Right lobe of liver (tissue), 6 donors: Measurements from ENCODE around the gene ARID3B. TPM values are rescaled to one million over a fixed set of nuclear protein-coding genes. Genes with fewer than 3 reads are reported as not detected.

Experiments
- ATAC-seq, 4 donors: fragments of 200-7000 bp; cut with Tn5 transposase; one replicate each; pipeline ENCODE4 v1.9.1; 2020; ENCODE audit warnings: mild to moderate bottlenecking in 4 of 4, moderate library complexity in 4 of 4
- DNase-seq, 3 donors: peaks; one replicate each; pipeline ENCODE4 v3.0.0-alpha.2; 2020
- H3K27ac ChIP-seq, 3 donors: fragments of 200-600 bp; one replicate each; pipeline ENCODE4 v1.8.0; 2022
- H3K27me3 ChIP-seq, 2 donors: fragments of 200-600 bp; one replicate each; pipeline ENCODE4 v1.8.0; 2022
- H3K36me3 ChIP-seq, 4 donors: fragments of 200-600 bp; sonication (generic) in 1 of 4; one replicate each; pipeline versions ENCODE4 v1.5.1 to v1.8.0; 2017 to 2022; ENCODE audit warnings: control low read depth in 1 of 4
- H3K4me1 ChIP-seq, 4 donors: fragments of 200-600 bp; sonication (generic) in 1 of 4; one replicate each; pipeline versions ENCODE4 v1.5.1 to v1.8.0; 2017 to 2022; ENCODE audit warnings: control low read depth in 1 of 4
- H3K4me3 ChIP-seq, 3 donors: fragments of 200-600 bp; one replicate each; pipeline ENCODE4 v1.8.0; 2022
- H3K9me3 ChIP-seq, 4 donors: fragments of 200-600 bp; sonication (generic) in 1 of 4; one replicate each; pipeline versions ENCODE4 v1.5.1 to v1.8.0; 2017 to 2022; ENCODE audit warnings: control low read depth in 1 of 4
- POLR2A ChIP-seq: fragments of 450-650 bp; IDR thresholded peaks from one replicate; pipeline ENCODE4 v1.6.1; 2017; ENCODE audit warnings: antibody characterized with exemption, mild to moderate bottlenecking
- WGBS: methylation state at CpG from one replicate; pipeline ENCODE4 v1.1.6; 2018; ENCODE audit warnings: low coverage, low lambda C conversion rate; ENCODE audit not compliant: insufficient coverage; ENCODE audit errors: missing lambda C conversion rate; 5-methylcytosine and 5-hydroxymethylcytosine counted together
- intact Hi-C, 2 donors: fragments of 100-400 bp; cut with DNase I; formaldehyde crosslinking; loops; one replicate each; pipeline versions ENCODE4 v1.11.2 to v1.14.1; 2022
- total RNA-seq, 6 experiments: library from RNA; depleted of rRNA in 2 of 6; stranded (reverse); fragments of >200 nt in 2 of 6; fragmentation: NEBNext Ultra II Directional in 3 of 6; extraction: Animal tissue kit (Norgen Biotek cat#: 25700) in 3 of 6; gene quantifications; one replicate each; pipeline versions ENCODE4 v1.1.0 to v1.2.4, GENCODE V29; 2016 to 2023
- TF ChIP-seq, protein P1 (sequence below), 4 donors: fragments of 200-600 bp in 3 of 4; fragments of 450-650 bp in 1 of 4; IDR thresholded peaks; one replicate each; pipeline versions ENCODE4 v1.5.1 to v1.8.0; 2016 to 2022; ENCODE audit warnings: antibody characterized with exemption in 4 of 4, mild to moderate bottlenecking in 2 of 4
- donor health status: DM: no; HTN: yes; CAD: no.
- donor health status: DM: no; HTN: no; CAD: no.
- donor health status: DM: no; HTN: no; CAD: no.
- donor health status: DM: no; HTN: yes; CAD: no.
- donor health status: DM: no; HTN: yes; CAD: no.

The ARID3B gene
- total RNA-seq, 6 experiments from 2014 or later: 1.5 to 3.2 (median 2.3) TPM

- intact Hi-C loops: loop anchor here (10.0 kb wide), 2 partner anchors 72 to 242 kb away; partner anchors contain the start of gene ARID3B (in 1 of the 2)
- Histone ChIP-seq H3K4me1 (peaks cover 0 to 31% (median 5%) of the 10 kb centered on the region in 4 donors), H3K9me3 (no peaks in the 10 kb centered on the region), H3K27ac (peak overlapping the region; percentile 91 to 99 (median 92)), H3K4me3 (peak overlapping the region; percentile 94 to 99 (median 98)), H3K36me3 (peaks cover 0 to 26% (median 11%) of the 10 kb centered on the region in 4 donors), H3K27me3 (no peaks in the 10 kb centered on the region)
- DNase-seq (peak; percentile 92), ATAC-seq (peak; percentile 1 to 33 (median 16))
- 0% methylated on average over 10 of the region's 18 CpGs for WGBS
- TF ChIP-seq POLR2A: peak; percentile 8
- TF ChIP-seq, protein P1, sequence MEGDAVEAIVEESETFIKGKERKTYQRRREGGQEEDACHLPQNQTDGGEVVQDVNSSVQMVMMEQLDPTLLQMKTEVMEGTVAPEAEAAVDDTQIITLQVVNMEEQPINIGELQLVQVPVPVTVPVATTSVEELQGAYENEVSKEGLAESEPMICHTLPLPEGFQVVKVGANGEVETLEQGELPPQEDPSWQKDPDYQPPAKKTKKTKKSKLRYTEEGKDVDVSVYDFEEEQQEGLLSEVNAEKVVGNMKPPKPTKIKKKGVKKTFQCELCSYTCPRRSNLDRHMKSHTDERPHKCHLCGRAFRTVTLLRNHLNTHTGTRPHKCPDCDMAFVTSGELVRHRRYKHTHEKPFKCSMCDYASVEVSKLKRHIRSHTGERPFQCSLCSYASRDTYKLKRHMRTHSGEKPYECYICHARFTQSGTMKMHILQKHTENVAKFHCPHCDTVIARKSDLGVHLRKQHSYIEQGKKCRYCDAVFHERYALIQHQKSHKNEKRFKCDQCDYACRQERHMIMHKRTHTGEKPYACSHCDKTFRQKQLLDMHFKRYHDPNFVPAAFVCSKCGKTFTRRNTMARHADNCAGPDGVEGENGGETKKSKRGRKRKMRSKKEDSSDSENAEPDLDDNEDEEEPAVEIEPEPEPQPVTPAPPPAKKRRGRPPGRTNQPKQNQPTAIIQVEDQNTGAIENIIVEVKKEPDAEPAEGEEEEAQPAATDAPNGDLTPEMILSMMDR (IDR thresholded peaks at IDR 0.05): no peak
Observed at GRCh38 chr15:74616366-74616939, 75.4 kb downstream of the ARID3B start.

DNA sequence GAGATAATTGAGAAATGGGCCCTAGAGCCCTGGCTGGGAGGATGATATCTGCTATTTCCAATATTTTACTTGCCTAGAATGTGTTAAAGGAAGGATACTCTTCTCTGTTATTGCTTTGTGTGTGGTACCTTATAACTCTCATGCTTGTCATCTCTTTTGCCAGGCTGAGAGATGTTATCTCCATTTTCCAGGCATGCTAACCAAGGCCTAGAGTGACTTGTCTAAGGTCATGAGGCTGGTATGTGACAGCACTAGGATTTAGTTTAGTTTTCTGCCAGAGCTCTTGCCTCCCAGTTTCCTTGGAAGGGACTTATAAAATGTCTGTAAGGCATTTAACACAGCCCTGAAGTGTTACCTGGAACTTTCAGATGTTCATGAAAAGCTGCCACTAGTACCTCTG lies 76.0 kb downstream of the ARID3B start:
- peaks cover 0 to 32% (median 13%) of the 10 kb centered on the region in 4 donors for H3K36me3 ChIP-seq
- peak overlapping the region; percentile 94 to 99 (median 98) for H3K4me3 ChIP-seq
- DNase-seq: no peak
- TF ChIP-seq, protein P1 (IDR thresholded peaks at IDR 0.05): no peak
- no peak for TF ChIP-seq POLR2A
- intact Hi-C loops: loop anchor here (10.0 kb wide), 2 partner anchors 72 to 242 kb away; partner anchors contain the start of gene ARID3B (in 1 of the 2)
- ATAC-seq: no peak
- peak overlapping the region in 2 of 3 donors; percentile 91 to 99 for H3K27ac ChIP-seq
- H3K27me3 ChIP-seq: no peaks in the 10 kb centered on the region
- peaks cover 0 to 31% (median 5%) of the 10 kb centered on the region in 4 donors for H3K4me1 ChIP-seq
- H3K9me3 ChIP-seq: no peaks in the 10 kb centered on the region

DNA sequence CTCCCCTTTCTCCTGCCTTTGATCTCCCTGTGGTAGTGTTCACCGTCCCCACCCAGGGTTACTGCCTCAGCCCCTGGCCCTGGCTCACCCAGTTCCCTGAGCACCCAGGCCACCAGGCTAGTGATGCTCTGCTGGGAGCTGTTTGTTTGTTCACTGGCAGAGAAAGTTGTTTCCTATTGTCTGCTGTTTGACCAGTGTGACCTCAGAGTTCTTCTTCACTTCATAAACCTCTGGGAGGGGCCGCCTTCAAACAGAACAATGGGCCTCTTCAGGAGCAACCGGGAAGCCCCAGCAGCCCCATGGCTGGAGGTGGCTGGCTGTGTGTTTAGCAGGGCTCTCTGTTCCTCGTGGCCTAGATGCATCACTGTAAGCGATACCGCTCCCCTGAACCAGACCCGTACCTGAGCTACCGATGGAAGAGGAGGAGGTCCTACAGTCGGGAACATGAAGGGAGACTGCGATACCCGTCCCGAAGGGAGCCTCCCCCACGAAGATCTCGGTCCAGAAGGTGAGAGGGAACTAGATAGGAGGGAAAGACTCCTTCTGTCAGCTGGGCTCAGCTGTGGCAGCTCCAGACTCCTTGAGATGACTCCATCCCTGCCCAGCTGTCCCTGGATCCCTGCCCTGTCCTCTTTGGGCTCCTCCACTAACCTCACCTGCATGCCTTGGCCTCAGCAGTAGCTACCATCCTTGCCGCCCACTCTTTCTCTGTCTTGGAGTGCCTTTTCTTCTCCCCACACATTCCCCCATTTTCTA lies 78.0 kb downstream of the ARID3B start:
- Histone ChIP-seq H3K9me3 (no peaks in the 10 kb centered on the region), H3K27me3 (no peaks in the 10 kb centered on the region), H3K36me3 (peaks cover 7 to 52% (median 29%) of the 10 kb centered on the region in 4 donors), H3K4me1 (peaks cover 0 to 31% (median 5%) of the 10 kb centered on the region in 4 donors), H3K27ac (no peak overlapping the region), H3K4me3 (no peak overlapping the region)
- 67% methylated on average over 2 of the region's 15 CpGs for WGBS
- intact Hi-C loops: loop anchor here (10.0 kb wide), 2 partner anchors 74 to 244 kb away; partner anchors contain the start of gene ARID3B (in 1 of the 2)
- ATAC-seq (no peak), DNase-seq (peak in 1 of 3 donors; percentile 31)
- TF ChIP-seq, protein P1 (IDR thresholded peaks at IDR 0.05): no peak
- no peak for TF ChIP-seq POLR2A

- no peak overlapping the region for H3K27ac ChIP-seq
- DNase-seq: peak in 1 of 3 donors; percentile 57
- intact Hi-C loops: loop anchor here (10.0 kb wide), 2 partner anchors 75 to 245 kb away; partner anchors contain the start of gene ARID3B (in 1 of the 2)
- peaks cover 7 to 62% (median 36%) of the 10 kb centered on the region in 4 donors for H3K36me3 ChIP-seq
- H3K4me1 ChIP-seq: peaks cover 0 to 31% (median 5%) of the 10 kb centered on the region in 4 donors
- WGBS: 67% methylated on average over 3 of the region's 27 CpGs
- H3K9me3 ChIP-seq: no peaks in the 10 kb centered on the region
- no peaks in the 10 kb centered on the region for H3K27me3 ChIP-seq
- TF ChIP-seq, protein P1 (IDR thresholded peaks at IDR 0.05): no peak
- no peak for TF ChIP-seq POLR2A
- no peak overlapping the region for H3K4me3 ChIP-seq
- ATAC-seq: no peak
Observed at GRCh38 chr15:74619916-74620635, 79.1 kb downstream of the ARID3B start.
